SK-N-SH (cell line): ENCODE results near the gene ZNF467. TPM values are rescaled to one million over a fixed set of nuclear protein-coding genes. Genes with fewer than 3 reads are reported as not detected.

Experiments used
- CTCF ChIA-PET: fragments of 300-600, 350-600 bp; formaldehyde crosslinking; extraction: SDS; loops from one replicate; lab custom pipeline; 2021; lab: Yijun Ruan, JAX
- POLR2A ChIA-PET: fragments of 350-600 bp; sonication (Branson Sonifier 250); formaldehyde crosslinking; extraction: SDS; loops from one replicate; lab custom pipeline; 2020; ENCODE audit warnings: antibody characterized with exemption, inconsistent platforms; lab: Yijun Ruan, JAX
- DNase-seq: peaks from one replicate; pipeline ENCODE4 v3.0.0; 2012
- H2AFZ ChIP-seq: fragments of 200-600 bp; sonication (generic); 2 replicates; pipeline ENCODE4 v1.8.1; 2016; ENCODE audit warnings: antibody characterized with exemption, mild to moderate bottlenecking, low read depth
- H3F3A ChIP-seq: fragments of 200-600 bp; sonication (generic); replicated peaks from 2 replicates; pipeline ENCODE3; 2016; ENCODE audit warnings: antibody characterized with exemption, mild to moderate bottlenecking; ENCODE audit not compliant: insufficient read depth
- H3K27ac ChIP-seq, 2 experiments: fragments of 200-500 bp in 1 of 2; fragments of 200-600 bp in 1 of 2; sonication (Bioruptor generic) in 1 of 2; sonication (generic), shearing (Covaris generic) in 1 of 2; 2 replicates each; pipeline versions ENCODE4 v1.5.1 to v1.6.1; 2014 to 2016; ENCODE audit warnings: low read depth in 2 of 2, inconsistent platforms in 1 of 2, low read length in 1 of 2, mild to moderate bottlenecking in 1 of 2, mixed read lengths in 1 of 2
- H3K27me3 ChIP-seq: fragments of 200-600 bp; sonication (generic), shearing (Covaris generic); 2 replicates; pipeline ENCODE4 v1.6.1; 2016; ENCODE audit warnings: mixed run types; ENCODE audit not compliant: insufficient read depth
- H3K36me3 ChIP-seq, 2 experiments: fragments of 200-500 bp in 1 of 2; fragments of 200-600 bp in 1 of 2; sonication (Bioruptor generic) in 1 of 2; sonication (generic) in 1 of 2; replicated peaks in 1 of 2; 2 replicates each; pipeline versions ENCODE3 to v1.5.1; 2014 to 2016; ENCODE audit warnings: low read length in 1 of 2, mild to moderate bottlenecking in 1 of 2; ENCODE audit not compliant: insufficient read depth in 2 of 2, control insufficient read depth in 1 of 2
- H3K4me1 ChIP-seq, 2 experiments: fragments of 200-500 bp in 1 of 2; fragments of 200-600 bp in 1 of 2; sonication (Bioruptor generic) in 1 of 2; sonication (generic), shearing (Covaris generic) in 1 of 2; 2 replicates each; pipeline versions ENCODE4 v1.5.1 to v1.6.1; 2014 to 2016; ENCODE audit warnings: low read depth in 1 of 2, low read length in 1 of 2, mixed run types in 1 of 2; ENCODE audit not compliant: insufficient read depth in 2 of 2, control insufficient read depth in 1 of 2
- H3K4me2 ChIP-seq: fragments of 200-600 bp; sonication (generic), shearing (Covaris generic); 2 replicates; pipeline ENCODE4 v1.6.1; 2017; ENCODE audit warnings: mixed run types
- H3K4me3 ChIP-seq, 2 experiments: fragments of 200-500 bp in 1 of 2; fragments of 200-600 bp in 1 of 2; sonication (Bioruptor generic) in 1 of 2; sonication (generic), shearing (Covaris generic) in 1 of 2; 2 replicates each; pipeline versions ENCODE4 v1.5.1 to v1.8.1; 2014 to 2016; ENCODE audit warnings: low read depth in 2 of 2, inconsistent platforms in 1 of 2, low read length in 1 of 2, mild to moderate bottlenecking in 1 of 2, mixed read lengths in 1 of 2, moderate library complexity in 1 of 2
- H3K79me2 ChIP-seq: fragments of 200-600 bp; sonication (generic); 2 replicates; pipeline ENCODE4 v1.8.1; 2017; ENCODE audit warnings: mild to moderate bottlenecking; ENCODE audit not compliant: insufficient read depth
- H3K9ac ChIP-seq: fragments of 200-600 bp; sonication (generic); 2 replicates; pipeline ENCODE4 v1.6.1; 2017; ENCODE audit warnings: mixed run types
- H3K9me2 ChIP-seq: fragments of 200-600 bp; sonication (generic); 2 replicates; pipeline ENCODE4 v1.6.1; 2017; ENCODE audit warnings: mixed run types
- H3K9me3 ChIP-seq: fragments of 200-600 bp; sonication (generic); 2 replicates; pipeline ENCODE4 v1.6.1; 2017; ENCODE audit warnings: mixed run types, mild to moderate bottlenecking, moderate library complexity
- H4K20me1 ChIP-seq: fragments of 200-600 bp; sonication (generic); 2 replicates; pipeline ENCODE4 v1.6.1; 2017; ENCODE audit warnings: mild to moderate bottlenecking, mixed run types; ENCODE audit not compliant: insufficient read depth
- ELF1 ChIP-seq: IDR thresholded peaks from 2 replicates; pipeline ENCODE4 v1.4.0; 2012
- FOSL2 ChIP-seq: IDR thresholded peaks from 2 replicates; pipeline ENCODE4 v1.4.0; 2012; ENCODE audit warnings: low read depth, mild to moderate bottlenecking, moderate library complexity, borderline replicate concordance
- FOXJ3 ChIP-seq: sonication (generic); formaldehyde crosslinking; IDR thresholded peaks from 2 replicates; pipeline ENCODE4 v1.5.1; 2020; ENCODE audit warnings: mild to moderate bottlenecking, missing genetic modification reagents
- GABPA ChIP-seq: IDR thresholded peaks from 2 replicates; pipeline ENCODE4 v1.4.0; 2012; ENCODE audit warnings: low read depth, mild to moderate bottlenecking
- GATA2 ChIP-seq: sonication (generic); formaldehyde crosslinking; IDR thresholded peaks from 2 replicates; pipeline ENCODE4 v1.5.0; 2020; ENCODE audit warnings: mild to moderate bottlenecking, missing genetic modification reagents
- MAX ChIP-seq: IDR thresholded peaks from 2 replicates; pipeline ENCODE4 v1.4.0; 2012; ENCODE audit warnings: low read depth
- POLR2AphosphoS5 ChIP-seq: IDR thresholded peaks from 2 replicates; pipeline ENCODE4 v1.6.1; 2012; ENCODE audit warnings: low read depth, low read length
- REST ChIP-seq: IDR thresholded peaks from 2 replicates; pipeline ENCODE4 v1.6.1; 2012; ENCODE audit warnings: mild to moderate bottlenecking, low read depth, low read length, moderate library complexity
- RFX5 ChIP-seq: IDR thresholded peaks from 2 replicates; pipeline ENCODE4 v1.6.1; 2012; ENCODE audit warnings: mild to moderate bottlenecking, improper control_type of control experiment, low read length
- RXRA ChIP-seq: IDR thresholded peaks from 2 replicates; pipeline ENCODE4 v1.4.0; 2012; ENCODE audit warnings: low read depth, mild to moderate bottlenecking, borderline replicate concordance
- SMC3 ChIP-seq: IDR thresholded peaks from 2 replicates; pipeline ENCODE4 v1.6.1; 2012; ENCODE audit warnings: low read depth, low read length, improper control_type of control experiment
- TAF1 ChIP-seq: IDR thresholded peaks from 2 replicates; pipeline ENCODE4 v1.6.1; 2012; ENCODE audit warnings: low read depth, mild to moderate bottlenecking, low read length, moderate library complexity, borderline replicate concordance
- TCF12 ChIP-seq: IDR thresholded peaks from 2 replicates; pipeline ENCODE4 v1.4.0; 2012
- TEAD4 ChIP-seq: IDR thresholded peaks from 2 replicates; pipeline ENCODE4 v1.4.0; 2012; ENCODE audit warnings: mild to moderate bottlenecking, borderline replicate concordance; ENCODE audit not compliant: insufficient read depth
- USF2 ChIP-seq: fragments of 150-350 bp; IDR thresholded peaks from 2 replicates; pipeline ENCODE4 v1.6.1; 2017; ENCODE audit warnings: antibody characterized with exemption, low read length, low read depth, borderline replicate concordance
- WGBS: methylation state at CpG from one replicate; pipeline ENCODE4 v1.1.6; 2017; ENCODE audit warnings: low lambda C conversion rate; 5-methylcytosine and 5-hydroxymethylcytosine counted together
- polyA plus RNA-seq, 3 experiments: library from polyadenylated mRNA; depleted of rRNA; stranded (reverse); fragments of >200 nt; gene quantifications; 2 replicates each; pipeline ENCODE4 v1.2.3, GENCODE V29; 2012

ZNF467 gene
- polyA plus RNA-seq, 1 of the 3 experiments (the other 2 are of a cell fraction) = 4.1 TPM

- no peak overlapping the region for H3K4me3 ChIP-seq
- TF ChIP-seq USF2 (no peak), TEAD4 (no peak), TAF1 (no peak), ELF1 (no peak), MAX (no peak), REST (no peak), SMC3 (no peak)
- H3K9me3 ChIP-seq = no peaks in the 10 kb centered on the region
- WGBS = 88% methylated on average over 2 of the region's 2 CpGs
- H3F3A ChIP-seq = peaks cover 5% of the 10 kb centered on the region
- H3K36me3 ChIP-seq = peaks cover 0 to 30% of the 10 kb centered on the region in 2 experiments
- H3K4me2 ChIP-seq = no peak overlapping the region
- peaks cover 18% of the 10 kb centered on the region; the same call in 1 of the 2 replicates for H3K27me3 ChIP-seq
- no peak overlapping the region for H2AFZ ChIP-seq
- ChIA-PET POLR2A (no interaction called here), CTCF (interaction anchor here (0.9 to 1.6 kb wide), 4 partner anchors 7 to 276 kb away, joined by 3 to 4 read pairs (median 3); a partner anchor contains a TSS)
- no peaks in the 10 kb centered on the region for H3K79me2 ChIP-seq
- DNase-seq = no peak
- H3K4me1 ChIP-seq = peaks cover 0 to 19% of the 10 kb centered on the region in 2 experiments; a peak in 2 of 4 replicates
- no peaks in the 10 kb centered on the region for H4K20me1 ChIP-seq
- no peaks in the 10 kb centered on the region for H3K9me2 ChIP-seq
- no peak overlapping the region for H3K9ac ChIP-seq
- no peak overlapping the region for H3K27ac ChIP-seq
Measured at GRCh38 chr7:149734791-149735075, 38.7 kb downstream of the ZNF467 start.

GRCh38 chr7:149733924-149734790 is 39.2 kb downstream of the ZNF467 start:
- CTCF ChIA-PET = interaction anchor here (1.1 to 1.6 kb wide), 2 partner anchors 8 to 20 kb away, joined by 3 to 4 read pairs; a partner anchor contains a TSS
- no peaks in the 10 kb centered on the region for H3K9me2 ChIP-seq
- no peak overlapping the region for H3K4me3 ChIP-seq
- H4K20me1 ChIP-seq = no peaks in the 10 kb centered on the region
- H3K79me2 ChIP-seq = no peaks in the 10 kb centered on the region
- POLR2A ChIA-PET = no interaction called here
- H3K9me3 ChIP-seq = no peaks in the 10 kb centered on the region
- H3K36me3 ChIP-seq = peaks cover 0 to 35% of the 10 kb centered on the region in 2 experiments
- no peak overlapping the region for H3K9ac ChIP-seq
- peaks cover 18% of the 10 kb centered on the region; the same call in 1 of the 2 replicates for H3K27me3 ChIP-seq
- H2AFZ ChIP-seq = no peak overlapping the region
- WGBS = 90% methylated on average over 20 of the region's 20 CpGs
- peaks cover 0 to 19% of the 10 kb centered on the region in 2 experiments; a peak in 2 of 4 replicates for H3K4me1 ChIP-seq
- no peak overlapping the region for H3K4me2 ChIP-seq
- no peak for DNase-seq
- peaks cover 5% of the 10 kb centered on the region for H3F3A ChIP-seq
- H3K27ac ChIP-seq = no peak overlapping the region
- TF ChIP-seq REST = no peak
- no peak for TF ChIP-seq FOSL2
- TF ChIP-seq GABPA = no peak
- TF ChIP-seq USF2 = no peak
- no peak for TF ChIP-seq GATA2 (CRISPR knock-in tag)
- TF ChIP-seq RXRA = no peak
- no peak for TF ChIP-seq FOXJ3 (CRISPR knock-in tag)
- TF ChIP-seq TCF12 = no peak
- TF ChIP-seq POLR2AphosphoS5 = no peak
- no peak for TF ChIP-seq TEAD4
- no peak for TF ChIP-seq RFX5
